Measurements from ENCODE around the gene TXNDC2. TPM values are rescaled to one million over a fixed set of nuclear protein-coding genes. Genes with fewer than 3 reads are reported as not detected.

Gene TXNDC2
- total RNA-seq, 1 experiment from 2014 or later = 0.28 TPM

DNA sequence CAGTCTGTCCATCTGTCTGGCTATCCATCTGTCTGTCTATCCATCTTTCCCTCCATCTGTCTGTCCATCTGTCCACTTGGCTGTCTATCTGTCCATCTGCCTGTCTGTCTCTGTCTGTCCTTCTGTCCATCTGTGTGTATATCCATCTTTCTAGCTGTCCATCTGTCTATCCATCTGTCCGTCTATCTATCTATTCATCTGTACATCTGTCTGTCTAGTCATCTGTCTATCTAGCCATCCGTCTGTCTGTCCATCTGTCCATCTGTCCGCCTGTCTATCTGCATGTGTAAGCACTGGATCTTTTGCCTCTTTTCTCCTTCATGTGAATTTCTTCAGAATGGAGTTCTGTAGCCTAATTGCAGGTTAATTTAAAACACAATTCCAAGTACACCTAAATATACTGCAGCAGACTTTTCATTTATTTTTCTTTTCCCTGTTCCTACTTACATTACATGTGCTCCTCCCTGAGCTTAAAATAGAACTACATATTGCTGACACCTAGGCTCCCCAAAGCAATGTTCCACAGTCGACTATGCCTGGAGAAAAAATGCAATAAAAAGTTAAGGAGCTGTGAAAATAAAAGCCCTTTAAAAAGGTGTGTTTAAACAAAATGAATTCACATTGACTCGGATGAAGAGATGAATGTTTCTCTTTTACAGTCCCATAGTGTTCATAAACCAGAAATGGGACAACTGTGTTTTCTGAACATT is 37.4 kb upstream of the TXNDC2 start:
- Histone ChIP-seq H3K14ac (ENCODE audit: insufficient read depth, low read length) (no peak overlapping the region), H2BK120ac (ENCODE audit: low read depth, low read length, poor library complexity, severe bottlenecking) (no peak overlapping the region), H4K91ac (ENCODE audit: insufficient read length, low read depth, low read length) (no peak overlapping the region), H3K27ac (ENCODE audit: insufficient read length, low read depth, low read length) (no peak overlapping the region), H4K20me1 (ENCODE audit: control insufficient read depth, insufficient read depth, insufficient read length) (no peaks in the 10 kb centered on the region), H3K18ac (ENCODE audit: insufficient read length, low read depth, low read length) (no peak overlapping the region), H3K9ac (ENCODE audit: extremely low read depth, insufficient read length, low read length) (no peak overlapping the region), H3K23me2 (ENCODE audit: insufficient read length, low read depth, low read length, poor library complexity, severe bottlenecking) (no peaks in the 10 kb centered on the region), H2BK12ac (ENCODE audit: insufficient read length, low read depth, low read length) (no peak overlapping the region), H2AK5ac (ENCODE audit: insufficient read length, low read length) (no peak overlapping the region), H4K5ac (ENCODE audit: insufficient read length, low read depth, low read length) (no peak overlapping the region), H3K4me2 (ENCODE audit: insufficient read depth, insufficient read length, low read length) (no peak overlapping the region), H3K4me1 (ENCODE audit: insufficient read depth, low read length) (no peaks in the 10 kb centered on the region; the same call in 1 of the 2 replicates), H3K27me3 (ENCODE audit: insufficient read depth, low read length) (no peaks in the 10 kb centered on the region), H2BK15ac (ENCODE audit: low read depth, low read length) (no peak overlapping the region), H2BK5ac (ENCODE audit: insufficient read length, low read length) (no peak overlapping the region), H3K9me3 (ENCODE audit: control insufficient read depth, low read depth, low read length) (no peaks in the 10 kb centered on the region), H3T11ph (ENCODE audit: low read length) (no peak overlapping the region), H3K4ac (ENCODE audit: low read depth, low read length) (no peak overlapping the region), H2AFZ (ENCODE audit: low read length) (no peak overlapping the region), H4K8ac (replicated peaks; ENCODE audit: insufficient read length, low read depth, low read length) (no peak overlapping the region), H3K23ac (ENCODE audit: insufficient read length, low read depth, low read length) (no peak overlapping the region), H3K79me2 (ENCODE audit: insufficient read depth, low read length) (no peaks in the 10 kb centered on the region), H2BK20ac (ENCODE audit: low read depth, low read length, poor library complexity, severe bottlenecking) (no peak overlapping the region), H3K56ac (ENCODE audit: insufficient read length, low read depth, low read length) (no peak overlapping the region), H3K79me1 (ENCODE audit: insufficient read depth, low read depth, low read length, poor library complexity, severe bottlenecking) (no peaks in the 10 kb centered on the region)
- Mint-ChIP-seq H3K4me1 (peaks cover 20 to 25% of the 10 kb centered on the region in 2 experiments), H3K27me3 (ENCODE audit: low read depth) (no peaks in the 10 kb centered on the region), H3K9me3 (peaks cover 3 to 4% of the 10 kb centered on the region in 2 experiments; a peak in 4 of 5 replicates), H3K36me3 (ENCODE audit: insufficient read depth in 1 of 3, low read depth in 3 of 3) (peaks cover 2 to 6% (median 4%) of the 10 kb centered on the region in 3 experiments; a peak in 4 of 7 replicates), H3K27ac (no peak overlapping the region), H3K4me3 (no peak overlapping the region)
- no CpG with 5 or more reads among the region's 5 CpGs for WGBS (ENCODE audit: extremely low coverage, insufficient read length, low lambda C conversion rate)
- no peak for DNase-seq
- TF ChIP-seq CTCF (conservative IDR thresholded peaks at IDR 0.05) = no peak

All from H9 (cell line).